Thyroid gland (tissue), 4 donors: ENCODE results near the gene MTA1. TPM values are rescaled to one million over a fixed set of nuclear protein-coding genes. Genes with fewer than 3 reads are reported as not detected.

Experiments
- DNase-seq, 2 donors: peaks; one replicate each; pipeline ENCODE4 v3.0.0-alpha.2; 2019
- H3K27ac ChIP-seq, 3 donors: fragments of 200-600 bp; sonication (generic); 1 replicate in 2 of 3; 2 replicates in 1 of 3; pipeline ENCODE4 v1.5.1; 2016 to 2019; ENCODE audit warnings: mild to moderate bottlenecking in 1 of 3, moderate library complexity in 1 of 3
- H3K27me3 ChIP-seq: fragments of 200-600 bp; sonication (generic); one replicate; pipeline ENCODE4 v1.5.1; 2019
- H3K36me3 ChIP-seq, 2 donors: fragments of 200-600 bp; sonication (generic); one replicate each; pipeline ENCODE4 v1.5.1; 2016 to 2019
- H3K4me1 ChIP-seq, 2 donors: fragments of 200-600 bp; sonication (generic); one replicate each; pipeline ENCODE4 v1.5.1; 2017 to 2019
- H3K4me3 ChIP-seq, 3 donors: fragments of 200-600 bp; sonication (generic); replicated peaks in 1 of 3; 1 replicate in 2 of 3; 2 replicates in 1 of 3; pipeline ENCODE4 v1.5.1; 2016; ENCODE audit warnings: mild to moderate bottlenecking in 1 of 3
- H3K9me3 ChIP-seq: fragments of 200-600 bp; sonication (generic); one replicate; pipeline ENCODE4 v1.5.1; 2017
- POLR2A ChIP-seq, 2 donors: fragments of 450-650 bp; IDR thresholded peaks; one replicate each; pipeline ENCODE4 v1.6.1; 2017; ENCODE audit warnings: antibody characterized with exemption in 2 of 2, mild to moderate bottlenecking in 2 of 2, moderate library complexity in 1 of 2
- WGBS, 2 donors: methylation state at CpG; one replicate each; pipeline ENCODE4 v1.1.5; 2017; 5-methylcytosine and 5-hydroxymethylcytosine counted together
- intact Hi-C: fragments of 100-400 bp; cut with DNase I; formaldehyde crosslinking; loops from one replicate; pipeline ENCODE4 v1.15.1; 2023
- total RNA-seq, 4 donors: library from RNA; depleted of rRNA; stranded (reverse); fragments of >200 nt; gene quantifications; one replicate each; pipeline ENCODE4 v1.2.3, GENCODE V29; 2016
- TF ChIP-seq, protein P1 (sequence below), 6 experiments: fragments of 200-600 bp in 3 of 6; fragments of 450-650 bp in 3 of 6; sonication (generic) in 3 of 6; IDR thresholded peaks; one replicate each; pipeline ENCODE4 v1.5.1; 2016 to 2019; ENCODE audit warnings: antibody characterized with exemption in 6 of 6, mild to moderate bottlenecking in 2 of 6, inconsistent platforms in 1 of 6, moderate library complexity in 1 of 6

The MTA1 gene
- total RNA-seq, 4 donors from 2014 or later: 66.2 to 111 (median 90.0) TPM

DNA sequence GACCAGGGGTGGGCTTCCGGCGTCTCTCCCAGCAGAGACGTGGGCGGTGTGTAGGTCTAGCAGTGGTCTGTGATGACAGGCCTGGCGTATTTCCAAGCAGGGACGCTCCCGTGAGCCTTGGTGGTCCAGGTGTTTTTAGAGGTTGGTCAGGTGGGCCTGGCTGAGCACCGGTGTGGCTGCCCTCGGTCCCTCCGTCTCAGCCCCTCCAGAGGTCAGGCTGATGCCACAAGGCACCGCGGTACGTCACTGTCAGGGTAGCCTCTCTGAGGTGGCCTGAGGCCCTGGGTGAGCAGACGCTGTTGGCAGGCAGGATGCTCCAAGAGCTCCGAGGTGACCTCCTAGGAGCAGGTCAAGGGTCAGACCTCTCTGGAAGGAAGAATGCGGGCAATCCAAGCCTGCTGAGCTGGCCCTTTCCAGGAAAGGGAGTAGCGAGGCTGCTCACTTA is 13.6 kb downstream of the MTA1 start:
- no peak for DNase-seq
- Histone ChIP-seq H3K9me3 (no peaks in the 10 kb centered on the region), H3K4me3 (no peak overlapping the region), H3K27ac (no peak overlapping the region), H3K36me3 (no peaks in the 10 kb centered on the region), H3K4me1 (peaks cover 3 to 21% of the 10 kb centered on the region in 2 donors), H3K27me3 (no peaks in the 10 kb centered on the region)
- no peak for TF ChIP-seq POLR2A (IDR thresholded peaks at IDR 0.05)
- TF ChIP-seq, protein P1, sequence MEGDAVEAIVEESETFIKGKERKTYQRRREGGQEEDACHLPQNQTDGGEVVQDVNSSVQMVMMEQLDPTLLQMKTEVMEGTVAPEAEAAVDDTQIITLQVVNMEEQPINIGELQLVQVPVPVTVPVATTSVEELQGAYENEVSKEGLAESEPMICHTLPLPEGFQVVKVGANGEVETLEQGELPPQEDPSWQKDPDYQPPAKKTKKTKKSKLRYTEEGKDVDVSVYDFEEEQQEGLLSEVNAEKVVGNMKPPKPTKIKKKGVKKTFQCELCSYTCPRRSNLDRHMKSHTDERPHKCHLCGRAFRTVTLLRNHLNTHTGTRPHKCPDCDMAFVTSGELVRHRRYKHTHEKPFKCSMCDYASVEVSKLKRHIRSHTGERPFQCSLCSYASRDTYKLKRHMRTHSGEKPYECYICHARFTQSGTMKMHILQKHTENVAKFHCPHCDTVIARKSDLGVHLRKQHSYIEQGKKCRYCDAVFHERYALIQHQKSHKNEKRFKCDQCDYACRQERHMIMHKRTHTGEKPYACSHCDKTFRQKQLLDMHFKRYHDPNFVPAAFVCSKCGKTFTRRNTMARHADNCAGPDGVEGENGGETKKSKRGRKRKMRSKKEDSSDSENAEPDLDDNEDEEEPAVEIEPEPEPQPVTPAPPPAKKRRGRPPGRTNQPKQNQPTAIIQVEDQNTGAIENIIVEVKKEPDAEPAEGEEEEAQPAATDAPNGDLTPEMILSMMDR (IDR thresholded peaks at IDR 0.05): no peak
- WGBS, 2 donors: 85 to 94% methylated on average over 5 to 12 of the region's 17 CpGs
- intact Hi-C loops: no loop called here

DNA sequence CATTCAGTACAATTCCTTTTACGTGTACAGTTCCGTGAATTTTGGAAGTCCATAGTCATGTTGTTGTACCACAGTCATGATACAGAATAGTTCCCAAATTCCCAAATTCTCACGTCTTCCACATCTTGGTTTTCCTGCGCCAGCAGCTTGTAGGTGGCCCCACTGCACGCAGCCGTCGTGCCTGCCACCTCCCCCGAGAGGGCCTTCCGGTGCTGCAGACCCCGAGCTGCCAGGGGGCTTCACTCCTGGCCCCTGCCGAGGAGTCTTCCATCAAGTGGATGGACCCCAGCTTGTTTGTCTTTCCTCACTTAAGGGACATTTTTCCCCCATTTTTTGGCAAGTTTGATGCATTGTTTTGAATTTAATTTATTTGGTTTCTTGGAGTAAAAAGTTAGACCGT is 16.8 kb downstream of the MTA1 start:
- 77 to 85% methylated on average over 12 of the region's 12 CpGs for WGBS, 2 donors
- no peak overlapping the region for H3K4me3 ChIP-seq
- DNase-seq: no peak

DNA sequence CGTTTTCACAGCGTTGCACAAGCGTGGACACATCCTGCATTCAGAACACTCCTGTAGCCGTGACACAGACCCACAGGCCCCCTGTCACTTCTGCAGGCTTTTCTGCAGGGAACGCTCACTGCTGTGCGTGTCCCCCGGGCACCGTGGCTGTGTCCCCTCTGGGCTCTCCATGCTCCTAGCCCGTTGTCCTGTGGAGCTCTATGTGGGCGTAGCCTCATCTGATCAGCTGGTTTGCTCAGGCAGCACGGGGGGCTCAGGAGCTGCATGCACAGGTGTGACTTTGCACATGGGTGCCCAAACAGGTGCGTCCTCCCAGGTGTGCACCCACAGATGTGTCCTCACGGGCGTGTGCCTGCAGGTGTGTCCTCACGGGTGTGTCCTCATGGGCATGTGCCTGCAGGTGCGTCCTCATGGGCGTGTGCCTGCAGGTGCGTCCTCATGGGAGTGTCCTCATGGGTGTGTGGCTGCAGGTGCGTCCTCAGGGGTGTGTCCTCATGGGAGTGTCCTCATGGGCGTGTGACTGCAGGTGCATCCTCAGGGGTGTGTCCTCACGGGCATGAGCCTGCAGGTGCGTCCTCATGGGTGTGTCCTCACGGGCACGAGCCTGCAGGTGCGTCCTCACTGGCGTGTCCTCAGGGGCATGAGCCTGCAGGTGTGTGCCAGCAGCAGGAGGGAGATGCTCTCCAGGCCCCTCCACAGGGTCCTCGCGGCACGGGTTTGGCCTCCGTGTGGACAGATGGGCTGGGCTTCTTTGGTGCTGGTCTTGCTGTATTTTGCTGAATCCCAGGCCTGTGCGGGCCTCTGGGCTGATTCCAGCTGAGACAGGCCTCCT is 17.5 kb downstream of the MTA1 start:
- Histone ChIP-seq H3K9me3 (no peaks in the 10 kb centered on the region), H3K27ac (no peak overlapping the region), H3K36me3 (peaks cover 0 to 3% of the 10 kb centered on the region in 2 donors), H3K4me1 (peaks cover 0 to 7% of the 10 kb centered on the region in 2 donors), H3K27me3 (no peaks in the 10 kb centered on the region), H3K4me3 (no peak overlapping the region)
- DNase-seq: no peak
- TF ChIP-seq, protein P1 (IDR thresholded peaks at IDR 0.05): no peak
- no peak for TF ChIP-seq POLR2A (IDR thresholded peaks at IDR 0.05)
- intact Hi-C loops: no loop called here
- whole genome bisulfite sequencing, 2 donors: 85 to 93% methylated on average over 6 to 13 of the region's 31 CpGs

More for the DNA sequence above, 16.8 kb downstream of the MTA1 start:
- H3K4me1 ChIP-seq: peaks cover 3 to 14% of the 10 kb centered on the region in 2 donors
- H3K9me3 ChIP-seq: no peaks in the 10 kb centered on the region
- no peak overlapping the region for H3K27ac ChIP-seq
- TF ChIP-seq POLR2A (IDR thresholded peaks at IDR 0.05): no peak
- TF ChIP-seq, protein P1 (IDR thresholded peaks at IDR 0.05): no peak
- intact Hi-C loops: no loop called here
- peaks cover 0 to 3% of the 10 kb centered on the region in 2 donors for H3K36me3 ChIP-seq
- no peaks in the 10 kb centered on the region for H3K27me3 ChIP-seq

DNA sequence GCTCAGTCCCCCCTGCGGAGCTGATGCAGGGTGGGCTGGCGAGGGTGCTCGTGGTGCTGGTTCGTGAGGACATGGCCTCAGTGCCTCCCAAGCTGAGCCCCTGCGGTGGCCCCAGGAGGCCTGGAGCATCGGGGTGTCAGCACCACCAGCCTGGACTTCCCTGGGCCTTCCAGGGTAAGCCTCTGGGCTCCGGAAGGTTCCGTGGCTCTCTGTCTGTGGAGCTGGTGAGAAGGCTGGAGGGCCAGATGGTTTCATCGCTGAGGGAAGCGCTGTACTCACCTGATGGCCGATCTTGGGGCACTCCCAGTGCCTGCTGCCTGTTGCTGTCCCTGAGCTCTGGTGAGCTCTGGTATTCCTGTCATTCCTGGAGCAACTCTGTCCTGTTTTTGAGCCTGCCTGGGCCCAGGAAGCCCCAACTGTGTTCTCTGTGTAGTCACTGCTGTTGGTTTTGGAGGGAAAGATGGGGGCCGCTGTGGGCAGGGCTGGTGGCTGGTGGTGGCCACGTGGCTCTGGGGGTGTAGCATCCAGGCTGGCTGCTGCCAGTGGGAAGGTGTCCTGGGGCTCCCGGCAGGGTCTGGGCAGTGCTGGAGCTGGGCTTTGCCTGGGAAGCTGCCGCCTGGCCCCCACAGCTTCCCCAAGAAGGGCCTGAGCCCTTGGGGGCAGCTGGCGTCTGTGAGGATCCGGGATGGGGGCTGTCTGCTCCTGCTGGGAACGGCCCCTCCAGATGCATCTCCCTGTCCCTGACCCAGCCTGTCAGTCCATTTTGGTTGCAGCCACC is 18.3 kb downstream of the MTA1 start:
- peaks cover 0 to 5% of the 10 kb centered on the region in 2 donors for H3K4me1 ChIP-seq
- intact Hi-C loops: no loop called here
- TF ChIP-seq, protein P1 (IDR thresholded peaks at IDR 0.05): no peak
- TF ChIP-seq POLR2A (IDR thresholded peaks at IDR 0.05): no peak
- H3K27me3 ChIP-seq: no peaks in the 10 kb centered on the region
- peaks cover 0 to 3% of the 10 kb centered on the region in 2 donors for H3K36me3 ChIP-seq
- H3K9me3 ChIP-seq: no peaks in the 10 kb centered on the region
- H3K27ac ChIP-seq: no peak overlapping the region
- no peak for DNase-seq
- H3K4me3 ChIP-seq: no peak overlapping the region
- 87% methylated on average over 6 of the region's 18 CpGs; no CpG with 5 or more reads in 1 of the 2 donors for WGBS, 2 donors
